ENCODE results near the gene GPR17.

Gene GPR17

DNA sequence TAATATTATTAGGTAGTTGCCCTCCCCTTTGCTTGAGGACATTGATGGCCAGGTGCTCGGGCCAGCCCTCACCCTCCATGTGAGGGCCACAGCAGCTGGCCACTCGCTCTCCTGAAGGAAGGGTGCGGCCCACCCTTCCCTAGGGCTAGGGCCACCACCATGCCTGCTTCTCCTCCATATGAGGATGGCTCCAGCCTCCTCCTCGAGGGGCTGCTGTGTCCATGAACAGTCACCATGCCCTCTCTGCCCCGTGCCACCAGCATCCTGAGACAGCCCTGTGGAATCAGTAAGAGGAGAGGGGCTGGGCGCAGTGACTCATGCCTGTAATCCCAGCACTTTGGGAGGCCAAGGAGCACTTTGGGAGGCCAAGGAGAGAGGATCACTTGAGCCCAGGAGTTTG is 2.4 kb downstream of the GPR17 start:
- no peaks in the 10 kb centered on the region for H3K4me1 ChIP-seq (ENCODE audit: insufficient read depth, low read length)
- no peak overlapping the region for H3K9ac ChIP-seq (ENCODE audit: low read depth, low read length)
- no peak overlapping the region for H3K4me3 ChIP-seq (ENCODE audit: low read length)
- no peaks in the 10 kb centered on the region for H3K27me3 ChIP-seq (ENCODE audit: insufficient read depth, low read length)
- no peaks in the 10 kb centered on the region for H3K36me3 ChIP-seq (ENCODE audit: insufficient read depth, low read length)
- 90% methylated on average over 6 of the region's 6 CpGs for WGBS
- no peak overlapping the region for H3K27ac ChIP-seq (ENCODE audit: low read depth, low read length)
- H3K9me3 ChIP-seq (ENCODE audit: insufficient read depth, low read depth, low read length), result no peaks in the 10 kb centered on the region

DNA sequence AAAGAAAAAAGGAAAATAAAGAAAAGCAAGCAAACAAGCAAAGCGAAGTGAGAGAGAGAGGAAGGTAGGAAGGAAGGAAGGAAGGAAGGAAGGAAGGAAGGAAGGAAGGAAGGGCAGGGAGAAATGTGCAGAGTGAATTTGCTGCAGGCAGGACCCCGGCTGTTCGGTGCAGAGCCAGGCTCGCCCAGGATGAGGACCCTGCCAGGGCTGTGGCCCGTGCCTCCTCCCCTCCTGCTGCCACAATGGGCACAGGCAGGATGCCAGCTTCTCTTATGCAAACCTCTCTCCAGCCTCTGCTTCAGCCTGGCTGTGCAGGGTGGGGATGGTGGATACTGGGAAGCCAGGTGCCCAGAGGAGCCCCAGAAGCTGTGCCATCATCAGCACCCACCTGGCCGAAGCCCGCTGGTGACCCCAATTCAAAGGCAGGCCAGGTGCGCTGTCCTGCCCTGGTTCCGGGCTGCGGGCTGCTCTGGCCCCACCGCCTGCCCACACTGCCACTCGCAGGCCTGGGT is 3.2 kb downstream of the GPR17 start:
- Histone ChIP-seq H3K4me3 (ENCODE audit: low read length) (no peak overlapping the region), H3K27me3 (ENCODE audit: insufficient read depth, low read length) (no peaks in the 10 kb centered on the region), H3K27ac (ENCODE audit: low read depth, low read length) (no peak overlapping the region), H3K36me3 (ENCODE audit: insufficient read depth, low read length) (no peaks in the 10 kb centered on the region), H3K9ac (ENCODE audit: low read depth, low read length) (no peak overlapping the region), H3K4me1 (ENCODE audit: insufficient read depth, low read length) (no peaks in the 10 kb centered on the region), H3K9me3 (ENCODE audit: insufficient read depth, low read depth, low read length) (no peaks in the 10 kb centered on the region)
- WGBS, result 77% methylated on average over 12 of the region's 12 CpGs

DNA sequence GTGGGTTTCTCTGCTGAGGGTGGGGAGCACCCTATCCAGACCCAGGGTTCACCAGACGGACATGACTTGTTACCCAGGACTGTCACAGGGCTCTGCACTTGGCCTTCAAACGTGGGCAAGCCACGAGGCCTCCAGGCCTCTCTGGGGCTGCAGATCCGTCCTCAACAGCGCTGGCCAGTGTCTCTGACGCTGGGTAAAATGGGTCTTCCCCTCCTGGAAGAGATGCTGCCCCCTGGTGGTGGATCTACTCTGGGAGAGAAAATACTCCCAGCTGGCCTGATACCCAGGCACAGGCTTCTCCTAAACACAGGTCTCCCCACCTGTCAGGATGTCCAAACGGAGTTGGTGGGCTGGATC is 3.7 kb downstream of the GPR17 start:
- no peak overlapping the region for H3K27ac ChIP-seq (ENCODE audit: low read depth, low read length)
- H3K9ac ChIP-seq (ENCODE audit: low read depth, low read length), result no peak overlapping the region
- H3K9me3 ChIP-seq (ENCODE audit: insufficient read depth, low read depth, low read length), result no peaks in the 10 kb centered on the region
- H3K4me1 ChIP-seq (ENCODE audit: insufficient read depth, low read length), result no peaks in the 10 kb centered on the region
- no peaks in the 10 kb centered on the region for H3K27me3 ChIP-seq (ENCODE audit: insufficient read depth, low read length)
- no peak overlapping the region for H3K4me3 ChIP-seq (ENCODE audit: low read length)
- H3K36me3 ChIP-seq (ENCODE audit: insufficient read depth, low read length), result no peaks in the 10 kb centered on the region
- WGBS, result 17% methylated on average over 7 of the region's 7 CpGs

DNA sequence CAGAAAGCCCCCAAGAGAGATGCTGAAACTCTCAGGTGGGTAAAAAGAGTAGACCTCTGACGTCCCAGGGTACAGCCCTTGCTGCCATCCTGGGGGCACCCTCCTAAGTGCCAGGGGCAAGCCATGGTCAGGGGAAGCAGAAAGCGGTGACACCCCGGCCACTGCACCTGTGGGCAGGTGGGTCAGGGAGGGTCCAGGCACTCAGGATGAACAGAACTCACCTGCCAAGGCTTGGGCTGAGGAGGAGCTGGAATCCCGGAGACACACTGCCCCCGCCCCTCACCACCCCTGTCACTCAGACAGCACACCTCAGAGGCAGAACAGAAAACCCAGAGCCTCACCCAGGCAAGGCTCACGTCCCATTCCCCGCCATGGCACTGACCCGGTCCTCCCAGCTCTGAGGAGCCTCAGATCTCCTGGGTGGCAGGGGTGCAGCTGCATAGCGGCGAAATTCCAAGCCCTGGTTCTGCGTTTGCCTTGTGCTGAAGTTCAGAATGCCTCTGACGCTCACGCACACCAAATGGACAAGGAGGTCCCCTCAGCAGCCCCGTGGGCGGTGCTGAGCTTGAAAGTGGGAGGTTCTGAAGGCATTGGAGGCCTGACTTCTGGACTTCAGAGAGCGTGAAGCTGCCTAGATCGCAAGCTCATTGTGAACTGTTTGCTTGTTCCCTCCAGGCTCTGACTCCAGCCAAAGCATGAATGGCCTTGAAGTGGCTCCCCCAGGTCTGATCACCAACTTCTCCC is 4.3 kb downstream of the GPR17 start:
- Histone ChIP-seq H3K27me3 (ENCODE audit: insufficient read depth, low read length) (no peaks in the 10 kb centered on the region), H3K9me3 (ENCODE audit: insufficient read depth, low read depth, low read length) (no peaks in the 10 kb centered on the region), H3K4me1 (ENCODE audit: insufficient read depth, low read length) (no peaks in the 10 kb centered on the region; the same call in 1 of the 2 replicates), H3K9ac (ENCODE audit: low read depth, low read length) (no peak overlapping the region), H3K36me3 (ENCODE audit: insufficient read depth, low read length) (no peaks in the 10 kb centered on the region), H3K4me3 (ENCODE audit: low read length) (no peak overlapping the region), H3K27ac (ENCODE audit: low read depth, low read length) (no peak overlapping the region)
- WGBS, result 81% methylated on average over 17 of the region's 17 CpGs

DNA sequence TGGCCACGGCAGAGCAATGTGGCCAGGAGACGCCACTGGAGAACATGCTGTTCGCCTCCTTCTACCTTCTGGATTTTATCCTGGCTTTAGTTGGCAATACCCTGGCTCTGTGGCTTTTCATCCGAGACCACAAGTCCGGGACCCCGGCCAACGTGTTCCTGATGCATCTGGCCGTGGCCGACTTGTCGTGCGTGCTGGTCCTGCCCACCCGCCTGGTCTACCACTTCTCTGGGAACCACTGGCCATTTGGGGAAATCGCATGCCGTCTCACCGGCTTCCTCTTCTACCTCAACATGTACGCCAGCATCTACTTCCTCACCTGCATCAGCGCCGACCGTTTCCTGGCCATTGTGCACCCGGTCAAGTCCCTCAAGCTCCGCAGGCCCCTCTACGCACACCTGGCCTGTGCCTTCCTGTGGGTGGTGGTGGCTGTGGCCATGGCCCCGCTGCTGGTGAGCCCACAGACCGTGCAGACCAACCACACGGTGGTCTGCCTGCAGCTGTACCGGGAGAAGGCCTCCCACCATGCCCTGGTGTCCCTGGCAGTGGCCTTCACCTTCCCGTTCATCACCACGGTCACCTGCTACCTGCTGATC is 4.9 kb downstream of the GPR17 start:
- H3K4me1 ChIP-seq (ENCODE audit: insufficient read depth, low read length), result peaks cover 7% of the 10 kb centered on the region; the same call in 1 of the 2 replicates
- WGBS, result 96% methylated on average over 28 of the region's 28 CpGs
- H3K9ac ChIP-seq (ENCODE audit: low read depth, low read length), result no peak overlapping the region
- no peak overlapping the region for H3K27ac ChIP-seq (ENCODE audit: low read depth, low read length)
- H3K9me3 ChIP-seq (ENCODE audit: insufficient read depth, low read depth, low read length), result no peaks in the 10 kb centered on the region
- H3K27me3 ChIP-seq (ENCODE audit: insufficient read depth, low read length), result no peaks in the 10 kb centered on the region
- no peaks in the 10 kb centered on the region for H3K36me3 ChIP-seq (ENCODE audit: insufficient read depth, low read length)
- H3K4me3 ChIP-seq (ENCODE audit: low read length), result no peak overlapping the region

DNA sequence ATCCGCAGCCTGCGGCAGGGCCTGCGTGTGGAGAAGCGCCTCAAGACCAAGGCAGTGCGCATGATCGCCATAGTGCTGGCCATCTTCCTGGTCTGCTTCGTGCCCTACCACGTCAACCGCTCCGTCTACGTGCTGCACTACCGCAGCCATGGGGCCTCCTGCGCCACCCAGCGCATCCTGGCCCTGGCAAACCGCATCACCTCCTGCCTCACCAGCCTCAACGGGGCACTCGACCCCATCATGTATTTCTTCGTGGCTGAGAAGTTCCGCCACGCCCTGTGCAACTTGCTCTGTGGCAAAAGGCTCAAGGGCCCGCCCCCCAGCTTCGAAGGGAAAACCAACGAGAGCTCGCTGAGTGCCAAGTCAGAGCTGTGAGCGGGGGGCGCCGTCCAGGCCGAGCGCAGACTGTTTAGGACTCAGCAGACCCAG is 5.4 kb downstream of the GPR17 start:
- no peak overlapping the region for H3K27ac ChIP-seq (ENCODE audit: low read depth, low read length)
- H3K27me3 ChIP-seq (ENCODE audit: insufficient read depth, low read length), result no peaks in the 10 kb centered on the region
- H3K36me3 ChIP-seq (ENCODE audit: insufficient read depth, low read length), result no peaks in the 10 kb centered on the region
- 92% methylated on average over 29 of the region's 29 CpGs for WGBS
- H3K4me1 ChIP-seq (ENCODE audit: insufficient read depth, low read length), result peaks cover 7% of the 10 kb centered on the region; the same call in 1 of the 2 replicates
- H3K9ac ChIP-seq (ENCODE audit: low read depth, low read length), result no peak overlapping the region
- no peak overlapping the region for H3K4me3 ChIP-seq (ENCODE audit: low read length)
- H3K9me3 ChIP-seq (ENCODE audit: insufficient read depth, low read depth, low read length), result no peaks in the 10 kb centered on the region

DNA sequence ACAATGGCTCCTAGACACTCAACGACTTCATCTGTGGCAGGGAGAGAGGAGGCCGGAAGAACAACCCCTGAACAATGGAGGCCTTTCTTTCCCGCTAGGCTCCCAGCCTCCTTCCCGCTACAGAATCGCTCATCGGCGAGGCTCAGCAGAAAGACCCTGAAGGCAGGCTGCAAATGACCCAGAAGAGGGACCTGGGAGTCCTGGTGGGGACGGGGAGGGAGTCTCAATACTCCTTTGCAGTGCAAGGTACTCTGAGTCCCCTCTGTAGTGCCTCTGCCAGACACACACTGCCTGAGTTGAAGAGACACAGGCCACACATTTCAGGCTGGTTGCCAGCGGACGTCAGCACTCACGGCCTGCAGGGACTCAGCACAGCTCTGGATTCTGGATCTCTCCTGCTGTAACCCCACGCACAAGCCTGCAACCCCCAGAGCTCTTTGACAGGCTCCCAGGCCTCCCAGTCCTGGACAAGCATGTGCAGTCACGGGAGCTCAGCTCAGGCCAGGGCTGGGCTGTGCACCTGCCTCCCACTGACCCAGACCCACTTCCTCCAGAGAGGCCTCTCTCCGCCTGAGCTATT is 6.1 kb downstream of the GPR17 start:
- H3K9me3 ChIP-seq (ENCODE audit: insufficient read depth, low read depth, low read length), result no peaks in the 10 kb centered on the region
- H3K36me3 ChIP-seq (ENCODE audit: insufficient read depth, low read length), result no peaks in the 10 kb centered on the region
- peaks cover 7% of the 10 kb centered on the region; the same call in 1 of the 2 replicates for H3K4me1 ChIP-seq (ENCODE audit: insufficient read depth, low read length)
- 91% methylated on average over 14 of the region's 14 CpGs for WGBS
- no peak overlapping the region for H3K27ac ChIP-seq (ENCODE audit: low read depth, low read length)
- no peaks in the 10 kb centered on the region for H3K27me3 ChIP-seq (ENCODE audit: insufficient read depth, low read length)
- no peak overlapping the region for H3K4me3 ChIP-seq (ENCODE audit: low read length)
- no peak overlapping the region for H3K9ac ChIP-seq (ENCODE audit: low read depth, low read length)

DNA sequence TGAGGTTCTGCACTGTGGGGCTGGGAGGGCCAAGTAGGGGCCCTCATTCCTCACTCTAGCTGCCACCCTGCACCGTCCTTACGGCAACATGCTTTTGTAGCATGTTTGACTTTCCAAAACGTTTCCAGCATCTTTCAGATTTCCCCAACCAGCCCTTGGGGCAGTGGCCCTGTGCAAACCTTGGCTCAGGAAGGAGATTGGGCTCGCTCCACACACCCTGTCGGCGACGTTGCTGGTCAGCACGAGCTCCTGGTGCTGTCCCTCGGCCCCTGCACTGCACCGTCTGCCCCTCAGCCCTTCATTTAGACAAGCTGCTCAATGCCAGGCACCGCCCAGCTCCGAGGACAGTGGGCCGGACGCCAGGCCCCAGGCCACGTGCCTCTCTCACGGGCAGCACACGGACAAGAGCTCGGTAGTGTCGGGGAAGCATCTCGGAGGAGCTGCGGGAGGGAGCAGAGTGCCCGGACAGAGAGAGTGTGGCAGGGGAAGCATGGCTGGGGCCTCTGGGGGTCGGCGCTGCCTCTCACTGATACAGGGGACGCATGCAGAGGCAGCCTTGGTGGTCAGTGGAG is 6.9 kb downstream of the GPR17 start:
- peaks cover 7% of the 10 kb centered on the region; the same call in 1 of the 2 replicates for H3K4me1 ChIP-seq (ENCODE audit: insufficient read depth, low read length)
- H3K36me3 ChIP-seq (ENCODE audit: insufficient read depth, low read length), result no peaks in the 10 kb centered on the region
- H3K4me3 ChIP-seq (ENCODE audit: low read length), result no peak overlapping the region
- no peaks in the 10 kb centered on the region for H3K9me3 ChIP-seq (ENCODE audit: insufficient read depth, low read depth, low read length)
- no peak overlapping the region for H3K27ac ChIP-seq (ENCODE audit: low read depth, low read length)
- H3K27me3 ChIP-seq (ENCODE audit: insufficient read depth, low read length), result no peaks in the 10 kb centered on the region
- WGBS, result 84% methylated on average over 25 of the region's 25 CpGs
- no peak overlapping the region for H3K9ac ChIP-seq (ENCODE audit: low read depth, low read length)

DNA sequence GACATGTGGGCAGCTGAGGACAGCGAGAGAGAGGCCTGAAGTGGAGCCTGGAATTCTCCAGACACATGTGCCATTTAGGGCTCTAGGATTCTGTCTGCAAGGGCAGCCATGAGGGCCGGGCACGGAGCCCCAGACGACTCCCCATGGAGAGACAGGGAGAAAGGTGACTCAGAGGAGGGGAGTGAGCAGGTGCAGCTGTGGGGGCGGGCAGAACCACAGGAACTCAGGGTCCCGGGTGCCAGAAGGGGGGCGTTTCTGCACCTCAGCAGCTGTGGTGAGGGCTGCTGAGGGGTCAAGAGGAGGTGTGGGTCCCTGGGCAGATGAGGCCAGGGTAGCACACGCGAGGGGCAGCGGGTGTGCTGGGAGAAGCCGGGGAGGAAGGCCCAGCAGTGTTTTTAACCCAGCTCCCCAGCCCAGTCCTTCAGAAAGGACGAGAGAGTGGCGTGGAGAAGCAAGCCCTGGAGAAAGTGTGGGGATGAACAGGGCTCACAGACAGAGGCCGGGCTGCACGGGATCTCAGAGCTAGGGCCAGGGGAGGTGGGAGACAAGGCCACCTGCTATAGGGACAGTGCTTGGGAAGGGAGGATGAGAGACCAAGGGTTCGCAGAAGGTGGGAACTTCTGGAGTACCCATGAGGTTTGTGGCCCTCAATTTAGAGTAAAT is 7.6 kb downstream of the GPR17 start:
- no peaks in the 10 kb centered on the region for H3K36me3 ChIP-seq (ENCODE audit: insufficient read depth, low read length)
- no peak overlapping the region for H3K27ac ChIP-seq (ENCODE audit: low read depth, low read length)
- H3K4me1 ChIP-seq (ENCODE audit: insufficient read depth, low read length), result peaks cover 7% of the 10 kb centered on the region; the same call in 1 of the 2 replicates
- no peak overlapping the region for H3K4me3 ChIP-seq (ENCODE audit: low read length)
- 82% methylated on average over 16 of the region's 16 CpGs for WGBS
- no peak overlapping the region for H3K9ac ChIP-seq (ENCODE audit: low read depth, low read length)
- H3K9me3 ChIP-seq (ENCODE audit: insufficient read depth, low read depth, low read length), result no peaks in the 10 kb centered on the region
- H3K27me3 ChIP-seq (ENCODE audit: insufficient read depth, low read length), result no peaks in the 10 kb centered on the region

DNA sequence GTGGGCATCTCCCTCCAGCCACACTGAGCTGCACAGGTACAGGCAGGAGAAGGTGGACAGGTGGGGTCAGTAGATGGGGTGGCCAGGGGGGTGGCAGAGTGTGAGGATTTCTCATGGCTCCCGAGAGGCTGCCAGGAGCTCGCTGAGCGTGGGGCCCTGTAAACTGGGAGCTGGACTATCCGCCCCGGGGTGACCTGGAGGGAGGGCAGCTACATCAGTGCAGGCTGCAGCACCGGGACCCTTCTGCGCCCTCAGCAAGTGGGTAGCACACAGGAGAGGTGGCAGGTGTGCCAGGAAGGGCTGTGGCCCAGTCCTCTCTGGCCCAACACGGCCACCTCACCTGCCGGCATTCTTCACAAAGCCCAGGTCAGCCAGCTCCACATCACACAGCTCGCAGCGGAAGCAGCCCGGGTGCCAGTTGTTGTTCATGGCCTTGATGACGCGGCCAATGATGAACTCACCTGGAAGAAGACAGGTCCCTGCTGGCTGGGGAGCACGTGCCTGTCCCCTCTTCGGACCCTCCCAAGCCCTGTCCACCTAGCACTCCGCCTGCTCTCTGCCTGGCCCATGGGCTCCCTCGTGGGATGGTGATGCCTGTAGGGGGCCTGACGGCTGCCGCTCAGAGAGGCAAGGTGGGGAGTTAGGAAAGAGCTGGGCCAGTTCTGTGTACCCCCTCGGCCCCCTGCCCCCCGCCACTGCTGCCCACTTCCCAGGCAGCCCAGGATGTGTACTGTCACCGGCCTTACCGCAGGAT is 8.3 kb downstream of the GPR17 start:
- Histone ChIP-seq H3K9me3 (ENCODE audit: insufficient read depth, low read depth, low read length) (no peaks in the 10 kb centered on the region), H3K4me3 (ENCODE audit: low read length) (no peak overlapping the region), H3K4me1 (ENCODE audit: insufficient read depth, low read length) (peaks cover 7% of the 10 kb centered on the region; the same call in 1 of the 2 replicates), H3K36me3 (ENCODE audit: insufficient read depth, low read length) (no peaks in the 10 kb centered on the region), H3K27me3 (ENCODE audit: insufficient read depth, low read length) (no peaks in the 10 kb centered on the region), H3K27ac (ENCODE audit: low read depth, low read length) (no peak overlapping the region), H3K9ac (ENCODE audit: low read depth, low read length) (no peak overlapping the region)
- 95% methylated on average over 24 of the region's 24 CpGs for WGBS
